Measurements from ENCODE around the gene HNF1A. TPM values are rescaled to one million over a fixed set of nuclear protein-coding genes. Genes with fewer than 3 reads are reported as not detected.

Gene HNF1A
- total RNA-seq, 4 donors from 2014 or later: 0.27 to 0.47 TPM; not detected in 2

GRCh38 chr12:121022713-121023112 lies 44.4 kb downstream of the HNF1A start:
- 64% methylated on average over 2 of the region's 2 CpGs for whole genome bisulfite sequencing, 2 donors (ENCODE audit: low coverage in 1 of 2)
- no peak for TF ChIP-seq EP300 (IDR thresholded peaks at IDR 0.05)
- TF ChIP-seq POLR2A (IDR thresholded peaks at IDR 0.05): no peak
- no peak for TF ChIP-seq POLR2AphosphoS5 (IDR thresholded peaks at IDR 0.05)
- no peak for TF ChIP-seq CTCF (IDR thresholded peaks at IDR 0.05)
- H3K4me3 ChIP-seq: no peak overlapping the region
- no peak overlapping the region for H3K27ac ChIP-seq
- H3K4me1 ChIP-seq: no peaks in the 10 kb centered on the region
- no peaks in the 10 kb centered on the region for H3K27me3 ChIP-seq
- H3K36me3 ChIP-seq: peaks cover 0 to 5% of the 10 kb centered on the region in 2 donors
- H3K9me3 ChIP-seq: no peaks in the 10 kb centered on the region
- no peak for ATAC-seq

GRCh38 chr12:121023799-121024198 lies 45.5 kb downstream of the HNF1A start:
- WGBS, 2 donors (ENCODE audit: low coverage in 1 of 2): 27 to 75% methylated on average over 3 to 5 of the region's 8 CpGs
- no peaks in the 10 kb centered on the region for H3K4me1 ChIP-seq
- H3K36me3 ChIP-seq: peaks cover 0 to 5% of the 10 kb centered on the region in 2 donors
- no peak overlapping the region for H3K27ac ChIP-seq
- H3K4me3 ChIP-seq: no peak overlapping the region
- ATAC-seq: no peak
- TF ChIP-seq POLR2AphosphoS5 (IDR thresholded peaks at IDR 0.05) (no peak), EP300 (IDR thresholded peaks at IDR 0.05) (no peak), POLR2A (IDR thresholded peaks at IDR 0.05) (no peak), CTCF (IDR thresholded peaks at IDR 0.05) (no peak)
- H3K27me3 ChIP-seq: no peaks in the 10 kb centered on the region
- H3K9me3 ChIP-seq: no peaks in the 10 kb centered on the region

GRCh38 chr12:121025442-121026226 lies 47.3 kb downstream of the HNF1A start:
- Histone ChIP-seq H3K27me3 (no peaks in the 10 kb centered on the region), H3K27ac (no peak overlapping the region), H3K9me3 (no peaks in the 10 kb centered on the region), H3K4me3 (no peak overlapping the region), H3K4me1 (no peaks in the 10 kb centered on the region), H3K36me3 (peaks cover 0 to 5% of the 10 kb centered on the region in 2 donors)
- no peak for ATAC-seq
- TF ChIP-seq POLR2A (IDR thresholded peaks at IDR 0.05): no peak
- TF ChIP-seq EP300 (IDR thresholded peaks at IDR 0.05): no peak
- TF ChIP-seq CTCF (IDR thresholded peaks at IDR 0.05): no peak
- no peak for TF ChIP-seq POLR2AphosphoS5 (IDR thresholded peaks at IDR 0.05)
- WGBS, 2 donors (ENCODE audit: low coverage in 1 of 2): 76 to 82% methylated on average over 6 to 8 of the region's 11 CpGs

- no peak overlapping the region for H3K27ac ChIP-seq
- H3K27me3 ChIP-seq: no peaks in the 10 kb centered on the region
- H3K4me1 ChIP-seq: no peaks in the 10 kb centered on the region
- no peak overlapping the region for H3K4me3 ChIP-seq
- no peaks in the 10 kb centered on the region for H3K9me3 ChIP-seq
- ATAC-seq: no peak
- 77 to 78% methylated on average over 4 to 8 of the region's 10 CpGs for WGBS, 2 donors (ENCODE audit: low coverage in 1 of 2)
- H3K36me3 ChIP-seq: peaks cover 0 to 5% of the 10 kb centered on the region in 2 donors
- TF ChIP-seq CTCF (IDR thresholded peaks at IDR 0.05) (no peak), POLR2A (IDR thresholded peaks at IDR 0.05) (no peak), POLR2AphosphoS5 (IDR thresholded peaks at IDR 0.05) (no peak), EP300 (IDR thresholded peaks at IDR 0.05) (no peak)
Observed at GRCh38 chr12:121026274-121027045, 48.1 kb downstream of the HNF1A start.

Measured in gastroesophageal sphincter (tissue), 4 donors.